GM19238 (cell line): ENCODE results near the gene ATP2A1.
A peak's percentile ranks its signal among the peaks of the same experiment; 100 is the strongest.
"Not testable (repeated sequence)": the region's sequence is repeated elsewhere in the genome, so short reads cannot be mapped to it uniquely, and the experiment has no call there.

Experiments used
- DNase-seq: peaks from one replicate; pipeline ENCODE4 v3.0.0; 2011; ENCODE audit warnings: low spot score; ENCODE audit not compliant: insufficient read length

The ATP2A1 gene

GRCh38 chr16:28905800-28906372 lies 27.6 kb downstream of the ATP2A1 start:
- DNase-seq, result no peak

GRCh38 chr16:28910086-28911031 lies 32.1 kb downstream of the ATP2A1 start:
- DNase-seq, result no peak

GRCh38 chr16:28912558-28912957 lies 34.3 kb downstream of the ATP2A1 start:
- DNase-seq, result no peak

- no peak for DNase-seq
Observed at GRCh38 chr16:28913946-28914724, 35.8 kb downstream of the ATP2A1 start.

GRCh38 chr16:28915181-28915580 lies 36.9 kb downstream of the ATP2A1 start:
- DNase-seq, result no peak

- no peak for DNase-seq
Observed at GRCh38 chr16:28917095-28917494, 38.8 kb downstream of the ATP2A1 start.

GRCh38 chr16:28918698-28919097 lies 40.4 kb downstream of the ATP2A1 start:
- no peak for DNase-seq

- DNase-seq, result no peak
Observed at GRCh38 chr16:28923231-28923587, 44.9 kb downstream of the ATP2A1 start.

GRCh38 chr16:28923652-28924398 lies 45.5 kb downstream of the ATP2A1 start:
- peak; percentile 80 for DNase-seq

GRCh38 chr16:28924399-28924761 lies 46.1 kb downstream of the ATP2A1 start:
- no peak for DNase-seq

- DNase-seq, result peak; percentile 94
Observed at GRCh38 chr16:28924762-28925385, 46.6 kb downstream of the ATP2A1 start, which contains the start of gene RABEP2. Gene RABEP2, minus strand, starts transcription at chr16:28925238. Its CDS starts 75 bp downstream, at chr16:28925163.

- peak; percentile 51 for DNase-seq
Observed at GRCh38 chr16:28925386-28926228, 47.3 kb downstream of the ATP2A1 start.

GRCh38 chr16:28926284-28926683 lies 48.0 kb downstream of the ATP2A1 start:
- not testable (repeated sequence) for DNase-seq

GRCh38 chr16:28927815-28928214 lies 49.5 kb downstream of the ATP2A1 start:
- DNase-seq, result no peak

- no peak for DNase-seq
Observed at GRCh38 chr16:28930203-28930602, 51.9 kb downstream of the ATP2A1 start.

GRCh38 chr16:28930652-28931051 lies 52.4 kb downstream of the ATP2A1 start:
- no peak for DNase-seq

GRCh38 chr16:28931801-28932225 lies 53.5 kb downstream of the ATP2A1 start, which contains the start of gene CD19:
Gene CD19, plus strand, starts transcription at chr16:28931971. Its CDS starts 30 bp downstream, at chr16:28932001.
- DNase-seq, result no peak

- no peak for DNase-seq
Observed at GRCh38 chr16:28932339-28933141, 54.3 kb downstream of the ATP2A1 start.

- DNase-seq, result no peak
Observed at GRCh38 chr16:28933171-28933570, 54.9 kb downstream of the ATP2A1 start.
